ENCODE measurements around the gene RASL10A. TPM values are rescaled to one million over a fixed set of nuclear protein-coding genes. Genes with fewer than 3 reads are reported as not detected.
A peak's percentile ranks its signal among the peaks of the same experiment; 100 is the strongest.

The RASL10A gene
- total RNA-seq, 2 experiments from 2014 or later, result 2.7 to 23.7 TPM

GRCh38 chr22:29320546-29320945 lies 5.0 kb upstream of the RASL10A start:
- Histone ChIP-seq H3K9me3 (ENCODE audit: low read length) (no peaks in the 10 kb centered on the region), H3K9me2 (ENCODE audit: insufficient read depth, low read length) (no peaks in the 10 kb centered on the region), H2AFZ (ENCODE audit: low read length) (no peak overlapping the region), H3K4me3 (ENCODE audit: low read depth, low read length, poor library complexity, severe bottlenecking) (no peak overlapping the region), H3K79me2 (ENCODE audit: insufficient read depth, low read depth, low read length) (no peaks in the 10 kb centered on the region), H3K4me2 (ENCODE audit: low read length) (no peak overlapping the region), H3K27ac (ENCODE audit: low read depth, low read length, poor library complexity, severe bottlenecking) (no peak overlapping the region), H3K36me3 (ENCODE audit: insufficient read depth, low read length) (peaks cover 56% of the 10 kb centered on the region), H4K20me1 (ENCODE audit: insufficient read depth, low read length) (no peaks in the 10 kb centered on the region), H3K4me1 (ENCODE audit: insufficient read depth, low read length, poor library complexity, severe bottlenecking) (peaks cover 4% of the 10 kb centered on the region)
- no TSS peak for BruUV-seq (replicated peaks)
- CTCF ChIA-PET (ENCODE audit: unreplicated experiment), result no interaction called here
- POLR2A ChIA-PET, result interaction anchor here (0.9 kb wide), 1 partner anchor 16 kb away, joined by 3 read pairs; no protein-coding TSS in a partner anchor
- TF ChIP-seq CTCF (conservative IDR thresholded peaks at IDR 0.05; ENCODE audit: low read length) (peak; percentile 28; the same call in 1 of the 2 replicates), EZH2phosphoT487 (IDR thresholded peaks at IDR 0.05; ENCODE audit: borderline replicate concordance, low read depth, low read length) (no peak)
- intact Hi-C loops (cut with micrococcal nuclease; ENCODE audit: unreplicated experiment), result no loop called here
- DNase-seq (ENCODE audit: low spot score), result no peak

DNA sequence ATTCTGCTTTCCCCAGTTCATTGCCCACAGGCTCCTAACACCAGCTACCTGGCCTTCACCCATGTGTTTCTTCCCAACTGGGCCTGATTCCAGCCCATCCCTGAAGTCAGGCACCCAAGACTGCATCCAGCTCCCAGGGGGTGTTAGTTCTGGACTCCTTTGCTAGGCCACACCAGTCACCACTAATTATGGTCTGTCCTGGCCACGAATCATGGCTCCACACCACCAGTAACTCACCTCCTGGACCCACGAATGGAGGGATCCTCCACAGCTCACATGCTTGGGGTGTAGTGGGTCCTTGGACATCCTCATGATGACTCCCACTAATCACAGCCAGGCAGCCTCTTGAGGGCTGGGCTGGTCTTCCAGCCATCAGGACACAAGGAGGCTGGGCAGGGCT lies 3.6 kb upstream of the RASL10A start:
- CTCF ChIA-PET (ENCODE audit: unreplicated experiment), result no interaction called here
- POLR2A ChIA-PET, result no interaction called here
- no peaks in the 10 kb centered on the region for H3K9me3 ChIP-seq (ENCODE audit: low read length)
- no peaks in the 10 kb centered on the region for H3K9me2 ChIP-seq (ENCODE audit: insufficient read depth, low read length)
- H3K4me1 ChIP-seq (ENCODE audit: insufficient read depth, low read length, poor library complexity, severe bottlenecking), result peaks cover 4% of the 10 kb centered on the region
- H3K4me2 ChIP-seq (ENCODE audit: low read length), result no peak overlapping the region
- BruUV-seq (replicated peaks), result no TSS peak
- DNase-seq (ENCODE audit: low spot score), result no peak
- H4K20me1 ChIP-seq (ENCODE audit: insufficient read depth, low read length), result no peaks in the 10 kb centered on the region
- no peak for TF ChIP-seq EZH2phosphoT487 (IDR thresholded peaks at IDR 0.05; ENCODE audit: borderline replicate concordance, low read depth, low read length)
- no peak for TF ChIP-seq CTCF (conservative IDR thresholded peaks at IDR 0.05; ENCODE audit: low read length)
- peaks cover 51% of the 10 kb centered on the region for H3K36me3 ChIP-seq (ENCODE audit: insufficient read depth, low read length)
- H3K79me2 ChIP-seq (ENCODE audit: insufficient read depth, low read depth, low read length), result no peaks in the 10 kb centered on the region
- intact Hi-C loops (cut with micrococcal nuclease; ENCODE audit: unreplicated experiment), result no loop called here
- H3K4me3 ChIP-seq (ENCODE audit: low read depth, low read length, poor library complexity, severe bottlenecking), result no peak overlapping the region
- H3K27ac ChIP-seq (ENCODE audit: low read depth, low read length, poor library complexity, severe bottlenecking), result no peak overlapping the region
- no peak overlapping the region for H2AFZ ChIP-seq (ENCODE audit: low read length)

DNA sequence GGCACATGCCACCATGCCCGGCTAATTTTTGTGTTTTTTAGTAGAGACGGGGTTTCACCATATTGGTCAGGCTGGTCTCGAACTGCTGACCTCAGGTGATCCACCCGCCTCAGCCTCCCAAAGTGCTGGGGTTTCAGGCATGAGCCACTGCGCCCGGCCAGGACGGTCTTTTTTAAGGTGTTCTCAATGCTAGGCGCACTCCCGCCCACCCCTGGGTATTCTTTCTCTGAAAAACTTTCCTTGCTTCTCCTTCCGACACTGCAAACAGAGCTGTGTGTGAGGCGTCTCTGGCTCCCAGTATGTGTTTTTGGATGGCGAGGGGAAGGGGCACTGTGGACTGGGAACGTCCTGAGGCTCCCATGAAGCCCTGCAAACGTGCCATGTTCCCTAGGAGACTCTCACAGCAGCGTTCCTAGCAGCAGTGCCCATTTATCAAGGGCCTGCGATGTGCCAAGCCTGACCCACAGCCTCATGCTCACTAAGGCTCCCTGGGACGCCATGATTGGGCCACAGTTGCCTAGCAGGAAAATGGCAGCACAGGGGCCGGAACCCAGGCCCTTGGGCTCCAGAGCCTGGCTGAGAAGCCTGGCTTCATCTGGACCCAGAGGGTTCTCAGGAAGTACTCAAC lies 2.4 kb upstream of the RASL10A start:
- no peak for DNase-seq (ENCODE audit: low spot score)
- no peak overlapping the region for H3K4me3 ChIP-seq (ENCODE audit: low read depth, low read length, poor library complexity, severe bottlenecking)
- CTCF ChIA-PET (ENCODE audit: unreplicated experiment), result no interaction called here
- no peak overlapping the region for H2AFZ ChIP-seq (ENCODE audit: low read length)
- peaks cover 4% of the 10 kb centered on the region for H3K4me1 ChIP-seq (ENCODE audit: insufficient read depth, low read length, poor library complexity, severe bottlenecking)
- H3K9me3 ChIP-seq (ENCODE audit: low read length), result no peaks in the 10 kb centered on the region
- H3K9me2 ChIP-seq (ENCODE audit: insufficient read depth, low read length), result no peaks in the 10 kb centered on the region
- no TSS peak for BruUV-seq (replicated peaks)
- POLR2A ChIA-PET, result no interaction called here
- H3K79me2 ChIP-seq (ENCODE audit: insufficient read depth, low read depth, low read length), result no peaks in the 10 kb centered on the region
- no peaks in the 10 kb centered on the region for H4K20me1 ChIP-seq (ENCODE audit: insufficient read depth, low read length)
- no peak overlapping the region for H3K4me2 ChIP-seq (ENCODE audit: low read length)
- H3K36me3 ChIP-seq (ENCODE audit: insufficient read depth, low read length), result peaks cover 50% of the 10 kb centered on the region
- intact Hi-C loops (cut with micrococcal nuclease; ENCODE audit: unreplicated experiment), result no loop called here
- TF ChIP-seq EZH2phosphoT487 (IDR thresholded peaks at IDR 0.05; ENCODE audit: borderline replicate concordance, low read depth, low read length) (no peak), CTCF (conservative IDR thresholded peaks at IDR 0.05; ENCODE audit: low read length) (no peak)
- no peak overlapping the region for H3K27ac ChIP-seq (ENCODE audit: low read depth, low read length, poor library complexity, severe bottlenecking)
